GM13977 (cell line): ENCODE data around the gene JUND.

Experiments
- DNase-seq: peaks from one replicate; pipeline ENCODE4 v3.0.0; 2012; ENCODE audit warnings: low spot score
- CTCF ChIP-seq: IDR thresholded peaks from 2 replicates; pipeline ENCODE4 v1.5.1; 2012; ENCODE audit warnings: mild to moderate bottlenecking, control low read depth; ENCODE audit not compliant: insufficient read depth; ENCODE audit errors: extremely low read depth, missing control alignments
- in situ Hi-C: fragments of 300-500 bp; cut with MboI; formaldehyde crosslinking; loops from one replicate; pipeline ENCODE4 v1.12.0; 2022; ENCODE audit warnings: low sequenced_read_pairs, low pct_unique_long_range_greater_than_20kb, mixed read lengths, inconsistent platforms; ENCODE audit not compliant: unreplicated experiment

Gene JUND

GRCh38 chr19:18273561-18274218, 7.7 kb downstream of the JUND start:
- no peak for DNase-seq
- in situ Hi-C loops = no loop called here
- TF ChIP-seq CTCF = no peak

DNA sequence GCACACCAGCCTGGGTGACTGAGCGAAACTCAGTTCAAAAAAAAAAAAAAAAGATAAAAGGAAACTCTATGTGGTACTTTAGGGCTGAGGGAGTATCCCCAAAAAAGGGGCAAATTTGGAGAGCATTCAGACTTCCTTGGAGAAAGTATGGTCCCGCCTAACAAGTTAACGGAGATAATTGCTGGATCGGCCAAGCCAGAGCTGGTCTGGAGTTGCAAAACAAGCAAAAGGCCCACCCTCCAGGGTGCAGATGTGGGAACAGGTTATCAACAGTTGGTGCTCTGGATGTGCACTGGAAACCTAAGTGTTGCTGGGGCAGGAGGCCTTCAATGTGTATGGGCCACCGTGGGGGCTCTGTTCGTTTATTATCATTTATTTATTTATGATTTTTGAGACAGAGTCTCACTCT, 10.0 kb downstream of the JUND start:
- no peak for DNase-seq
- TF ChIP-seq CTCF = no peak
- in situ Hi-C loops = no loop called here

GRCh38 chr19:18270326-18270725, 11.1 kb downstream of the JUND start:
- in situ Hi-C loops = no loop called here
- TF ChIP-seq CTCF = no peak
- DNase-seq = no peak

- DNase-seq = no peak
- in situ Hi-C loops = no loop called here
- TF ChIP-seq CTCF = no peak
These were observed 12.2 kb downstream of the JUND start for GRCh38 chr19:18269070-18269723.

DNA sequence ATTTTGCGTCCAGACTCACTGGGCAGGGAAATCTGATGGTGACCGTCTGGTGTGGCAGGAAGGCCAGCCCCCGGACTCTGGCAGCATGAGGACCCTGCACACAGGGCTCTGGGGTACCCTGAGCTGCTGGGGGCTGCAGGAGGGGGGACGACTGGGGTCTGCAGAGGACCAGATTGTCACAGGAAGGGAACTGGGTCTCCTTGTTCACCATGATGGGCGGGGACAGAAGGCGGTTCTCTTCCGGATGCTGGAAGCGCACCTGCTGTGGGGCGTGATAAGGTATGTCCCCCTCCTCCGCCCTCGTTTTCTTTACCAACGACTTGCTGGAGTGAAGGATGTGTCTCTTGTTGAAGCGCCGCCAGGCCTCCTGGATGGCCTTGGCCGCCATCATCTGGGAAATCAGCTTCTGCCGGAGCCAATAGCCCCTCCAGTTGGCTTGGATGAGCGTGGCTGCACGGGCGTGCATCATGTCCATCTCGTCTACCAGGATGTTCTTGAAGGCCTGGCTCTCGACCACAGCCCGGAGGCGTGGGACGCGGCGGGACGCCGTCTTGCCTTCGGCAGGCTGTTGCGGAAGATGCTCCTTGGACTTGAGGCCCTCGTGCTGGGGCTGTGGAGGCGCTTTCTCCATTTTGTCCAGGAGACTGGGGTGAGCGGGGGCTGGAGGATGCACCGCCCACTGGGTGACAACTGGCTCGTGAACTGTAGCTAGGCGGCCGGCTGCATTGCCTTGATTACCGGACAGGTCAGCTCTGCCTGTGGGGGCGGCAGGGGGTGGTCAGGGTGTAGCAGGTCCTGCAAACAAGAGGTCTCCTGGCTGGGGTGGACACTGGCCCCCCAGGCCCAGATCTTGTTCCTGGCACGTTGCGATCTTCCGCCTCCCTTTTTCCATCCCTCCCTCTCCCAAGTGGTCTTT, 14.4 kb downstream of the JUND start:
- in situ Hi-C loops = no loop called here
- TF ChIP-seq CTCF = no peak
- DNase-seq = no peak

DNA sequence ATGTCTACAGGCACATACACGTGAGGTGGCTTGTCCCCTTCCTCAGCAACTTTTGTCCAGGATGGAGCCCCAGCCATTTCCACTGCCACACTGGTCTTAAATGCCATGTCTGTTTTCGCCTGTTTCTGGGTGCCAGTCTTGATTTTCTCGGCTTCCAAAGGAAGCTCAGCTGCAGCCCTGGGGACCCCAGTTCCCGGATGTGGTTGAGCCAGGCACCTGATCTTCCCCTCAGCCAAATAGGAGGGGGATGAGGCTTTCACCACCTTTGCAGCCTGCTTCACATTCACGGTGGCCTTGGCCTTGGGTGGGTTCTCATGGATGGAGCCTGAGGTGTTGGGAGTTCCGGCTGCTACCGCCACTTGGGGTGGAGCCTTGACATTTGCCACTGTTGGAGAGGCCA, 15.8 kb downstream of the JUND start:
- no peak for TF ChIP-seq CTCF
- in situ Hi-C loops = no loop called here
- DNase-seq = no peak
